Measurements from ENCODE around the gene NADSYN1. TPM values are rescaled to one million over a fixed set of nuclear protein-coding genes. Genes with fewer than 3 reads are reported as not detected.

The NADSYN1 gene
- total RNA-seq, 1 donor from 2014 or later = 72.8 TPM

DNA sequence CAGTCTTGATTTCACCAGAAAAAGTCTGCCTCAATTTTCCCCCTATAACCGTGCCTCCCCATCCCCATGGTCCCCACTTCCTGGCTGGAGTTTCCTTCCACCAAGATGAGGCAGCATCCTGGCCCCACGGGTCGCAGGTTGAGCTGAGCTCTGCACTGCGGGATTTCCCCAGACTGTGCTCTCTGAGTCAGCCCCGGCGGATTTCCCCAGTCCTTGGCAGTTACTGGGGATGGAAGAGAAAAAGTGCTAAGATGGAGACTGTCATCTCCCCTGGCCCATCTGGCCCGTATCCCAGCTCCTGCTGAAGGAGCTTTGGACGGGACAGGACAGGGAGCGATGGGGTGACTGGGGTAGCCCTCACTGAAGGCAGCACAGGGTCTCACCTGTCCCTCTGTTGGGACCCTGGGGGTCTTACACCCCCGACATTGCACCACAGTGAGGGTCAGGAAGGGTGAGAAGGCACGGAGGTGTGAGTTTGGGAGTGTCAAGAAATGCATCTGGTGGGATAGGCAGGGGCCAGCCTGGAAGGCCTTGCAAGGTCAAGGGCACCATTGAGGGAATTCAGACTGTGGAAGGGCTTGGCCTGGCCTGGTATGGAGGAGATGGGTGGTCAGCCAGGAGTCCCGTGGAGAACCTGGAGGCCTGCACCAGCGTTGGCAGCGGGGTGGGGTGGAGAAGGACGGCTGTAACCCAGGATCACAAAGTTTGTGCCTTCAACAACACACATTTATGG lies 36.5 kb downstream of the NADSYN1 start:
- DNase-seq (ENCODE audit: low read depth) = no peak
- TF ChIP-seq, protein P1, sequence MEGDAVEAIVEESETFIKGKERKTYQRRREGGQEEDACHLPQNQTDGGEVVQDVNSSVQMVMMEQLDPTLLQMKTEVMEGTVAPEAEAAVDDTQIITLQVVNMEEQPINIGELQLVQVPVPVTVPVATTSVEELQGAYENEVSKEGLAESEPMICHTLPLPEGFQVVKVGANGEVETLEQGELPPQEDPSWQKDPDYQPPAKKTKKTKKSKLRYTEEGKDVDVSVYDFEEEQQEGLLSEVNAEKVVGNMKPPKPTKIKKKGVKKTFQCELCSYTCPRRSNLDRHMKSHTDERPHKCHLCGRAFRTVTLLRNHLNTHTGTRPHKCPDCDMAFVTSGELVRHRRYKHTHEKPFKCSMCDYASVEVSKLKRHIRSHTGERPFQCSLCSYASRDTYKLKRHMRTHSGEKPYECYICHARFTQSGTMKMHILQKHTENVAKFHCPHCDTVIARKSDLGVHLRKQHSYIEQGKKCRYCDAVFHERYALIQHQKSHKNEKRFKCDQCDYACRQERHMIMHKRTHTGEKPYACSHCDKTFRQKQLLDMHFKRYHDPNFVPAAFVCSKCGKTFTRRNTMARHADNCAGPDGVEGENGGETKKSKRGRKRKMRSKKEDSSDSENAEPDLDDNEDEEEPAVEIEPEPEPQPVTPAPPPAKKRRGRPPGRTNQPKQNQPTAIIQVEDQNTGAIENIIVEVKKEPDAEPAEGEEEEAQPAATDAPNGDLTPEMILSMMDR (conservative IDR thresholded peaks at IDR 0.05; ENCODE audit: low read depth, low read length) = no peak
- no peak overlapping the region for H3K4me3 ChIP-seq (ENCODE audit: low read depth, low read length)

DNA sequence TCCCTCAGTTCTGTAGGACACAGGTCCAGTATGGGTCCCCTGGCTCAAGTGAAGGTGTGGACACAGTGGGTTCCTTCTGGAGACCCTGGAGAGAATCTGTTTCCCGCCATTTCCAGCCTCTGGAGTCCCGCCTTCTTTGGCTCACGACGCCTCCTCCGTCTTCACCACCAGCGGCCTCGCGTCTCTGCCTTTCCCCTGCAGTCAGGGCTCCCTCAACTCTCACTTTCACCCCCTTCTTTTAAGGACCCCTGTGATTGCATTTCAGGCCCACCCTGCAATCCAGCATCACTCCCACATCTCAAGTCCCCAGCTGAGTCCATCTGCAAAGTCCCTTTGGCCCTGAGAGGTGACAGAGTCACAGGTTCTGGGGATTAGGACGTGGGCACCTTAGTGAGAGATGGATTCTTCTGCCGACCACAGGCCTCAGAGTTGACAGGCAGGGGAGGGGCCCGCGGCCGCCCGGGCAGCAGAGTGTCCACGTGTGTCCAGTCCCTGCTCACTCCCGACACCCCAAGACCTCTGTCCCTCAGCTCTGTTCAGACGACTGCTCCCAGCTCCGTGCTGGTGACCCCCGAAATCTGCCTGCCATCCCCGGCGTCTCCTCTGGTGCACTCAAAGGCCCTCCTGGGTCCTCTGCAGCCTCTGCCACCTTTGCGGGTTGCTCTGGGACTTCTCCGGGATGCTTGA lies 37.2 kb downstream of the NADSYN1 start:
- H3K4me3 ChIP-seq (ENCODE audit: low read depth, low read length) = no peak overlapping the region
- TF ChIP-seq, protein P1 (conservative IDR thresholded peaks at IDR 0.05; ENCODE audit: low read depth, low read length) = no peak
- DNase-seq (ENCODE audit: low read depth) = no peak

DNA sequence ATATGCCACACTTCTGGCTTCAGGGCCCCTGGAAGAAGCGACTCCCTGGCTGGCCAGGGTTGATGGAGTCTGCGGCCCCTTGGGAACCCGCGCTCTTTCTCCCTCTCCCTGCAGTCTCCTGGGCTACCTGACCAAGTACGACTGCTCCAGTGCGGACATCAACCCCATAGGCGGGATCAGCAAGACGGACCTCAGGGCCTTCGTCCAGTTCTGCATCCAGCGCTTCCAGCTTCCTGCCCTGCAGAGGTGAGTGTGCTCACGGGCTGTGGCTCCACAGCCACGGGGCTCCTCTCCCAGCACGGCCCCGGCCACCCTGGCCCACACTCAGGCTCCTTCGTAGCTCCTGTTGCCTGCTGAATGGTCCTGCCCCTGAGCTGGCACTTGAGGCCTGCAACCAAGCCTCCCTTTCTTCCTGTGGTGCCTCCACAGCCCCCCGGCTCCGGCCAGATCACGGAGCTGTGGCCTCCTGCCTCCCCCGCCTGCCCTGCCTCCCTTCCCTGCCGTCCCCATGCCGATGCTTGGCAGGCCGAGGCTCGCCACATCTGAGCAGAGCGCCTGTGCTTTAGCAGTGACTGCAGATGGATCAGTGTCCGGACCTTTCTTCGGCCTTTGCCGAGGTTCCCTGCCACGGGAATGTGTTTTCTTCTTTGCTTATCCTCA lies 37.9 kb downstream of the NADSYN1 start:
- TF ChIP-seq, protein P1 (conservative IDR thresholded peaks at IDR 0.05; ENCODE audit: low read depth, low read length) = no peak
- no peak for DNase-seq (ENCODE audit: low read depth)
- H3K4me3 ChIP-seq (ENCODE audit: low read depth, low read length) = no peak overlapping the region

DNA sequence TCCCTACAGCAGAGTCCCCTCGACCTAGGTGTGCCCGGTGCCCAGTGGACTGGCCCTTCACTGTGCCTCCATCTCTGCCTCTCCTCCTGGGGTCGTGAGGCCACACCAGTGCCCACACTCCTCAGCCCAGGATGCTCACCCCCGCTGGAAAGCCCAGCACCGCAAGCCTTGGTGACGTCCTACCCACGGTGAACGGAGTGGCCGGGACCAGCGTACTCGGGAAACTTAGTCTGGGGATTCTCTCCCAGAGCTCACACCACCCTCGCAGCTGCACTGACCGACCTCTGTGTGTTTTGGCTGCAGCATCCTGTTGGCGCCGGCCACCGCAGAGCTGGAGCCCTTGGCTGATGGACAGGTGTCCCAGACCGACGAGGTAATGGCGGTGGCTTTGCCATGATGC lies 38.5 kb downstream of the NADSYN1 start:
- DNase-seq (ENCODE audit: low read depth) = no peak
- TF ChIP-seq, protein P1 (conservative IDR thresholded peaks at IDR 0.05; ENCODE audit: low read depth, low read length) = no peak
- H3K4me3 ChIP-seq (ENCODE audit: low read depth, low read length) = no peak overlapping the region

DNA sequence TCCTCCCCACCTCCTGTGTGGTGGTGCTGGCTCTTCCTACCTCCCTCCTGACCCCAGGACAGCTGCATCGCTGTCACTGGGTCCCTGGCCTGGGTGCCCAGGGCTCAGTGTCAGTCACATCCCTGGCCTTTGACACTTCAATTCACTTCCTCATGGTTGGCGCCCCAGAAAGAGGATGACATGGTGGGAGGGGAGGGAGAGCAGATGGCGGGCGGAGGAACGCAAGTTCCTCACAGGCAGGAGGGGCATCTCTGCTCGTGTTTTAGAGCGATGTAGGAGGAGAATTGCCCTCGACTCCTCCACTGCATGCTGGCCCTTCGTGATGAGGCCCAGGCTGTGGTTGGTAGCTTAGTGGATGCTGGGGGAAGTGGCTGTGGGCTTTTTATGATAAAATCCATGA lies 38.9 kb downstream of the NADSYN1 start:
- TF ChIP-seq, protein P1 (conservative IDR thresholded peaks at IDR 0.05; ENCODE audit: low read depth, low read length) = no peak
- no peak for DNase-seq (ENCODE audit: low read depth)
- H3K4me3 ChIP-seq (ENCODE audit: low read depth, low read length) = no peak overlapping the region

DNA sequence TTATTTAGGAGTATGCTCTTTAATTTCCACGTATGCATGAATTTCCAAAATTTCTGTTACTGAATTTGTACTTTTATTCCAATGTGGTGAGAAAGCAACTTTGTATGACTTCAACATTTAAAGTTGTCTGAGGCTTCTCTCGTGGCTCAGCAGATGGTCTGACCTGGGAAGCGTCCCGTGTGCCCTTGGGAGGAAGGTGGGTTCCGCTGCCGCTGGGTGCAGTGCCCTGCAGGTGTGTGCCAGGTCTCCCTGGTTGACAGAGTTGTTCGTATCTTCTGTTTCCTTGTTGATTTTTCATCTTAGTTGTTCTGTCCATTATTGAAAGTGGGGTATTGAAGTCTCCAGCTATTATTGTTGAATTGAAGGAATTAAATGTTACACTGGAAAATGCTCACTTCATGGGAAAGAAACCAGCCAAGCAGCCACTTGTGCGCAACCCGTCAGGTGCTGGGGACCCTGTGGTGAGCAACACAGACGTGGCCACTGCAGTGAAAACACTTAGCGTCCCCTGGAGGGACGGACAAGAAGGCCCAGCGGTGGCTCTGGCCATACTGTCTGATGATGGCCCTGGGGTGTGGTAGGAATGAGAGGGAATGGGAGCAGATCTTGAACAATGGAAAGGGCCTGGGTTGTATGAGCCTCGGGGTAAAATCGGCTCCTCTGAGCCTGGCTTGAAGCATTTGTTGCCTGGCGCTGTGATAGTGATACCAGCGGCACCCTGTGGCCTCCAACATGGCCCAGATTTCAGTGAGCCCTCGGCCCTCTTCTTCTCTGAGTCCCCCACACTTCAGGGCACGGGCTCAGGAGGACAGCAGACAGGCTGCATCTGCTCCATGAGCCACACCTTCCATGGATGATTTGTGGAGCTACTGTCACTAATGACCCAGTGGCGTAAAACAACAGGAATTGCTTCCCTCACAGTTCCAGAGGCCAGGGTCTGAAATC lies 42.6 kb downstream of the NADSYN1 start:
- TF ChIP-seq, protein P1 (conservative IDR thresholded peaks at IDR 0.05; ENCODE audit: low read depth, low read length) = no peak
- no peak overlapping the region for H3K4me3 ChIP-seq (ENCODE audit: low read depth, low read length)
- no peak for DNase-seq (ENCODE audit: low read depth)
